ENCODE data around the gene ACTR1B.
"Not testable (repeated sequence)": the region's sequence is repeated elsewhere in the genome, so short reads cannot be mapped to it uniquely, and the experiment has no call there.

ACTR1B gene

DNA sequence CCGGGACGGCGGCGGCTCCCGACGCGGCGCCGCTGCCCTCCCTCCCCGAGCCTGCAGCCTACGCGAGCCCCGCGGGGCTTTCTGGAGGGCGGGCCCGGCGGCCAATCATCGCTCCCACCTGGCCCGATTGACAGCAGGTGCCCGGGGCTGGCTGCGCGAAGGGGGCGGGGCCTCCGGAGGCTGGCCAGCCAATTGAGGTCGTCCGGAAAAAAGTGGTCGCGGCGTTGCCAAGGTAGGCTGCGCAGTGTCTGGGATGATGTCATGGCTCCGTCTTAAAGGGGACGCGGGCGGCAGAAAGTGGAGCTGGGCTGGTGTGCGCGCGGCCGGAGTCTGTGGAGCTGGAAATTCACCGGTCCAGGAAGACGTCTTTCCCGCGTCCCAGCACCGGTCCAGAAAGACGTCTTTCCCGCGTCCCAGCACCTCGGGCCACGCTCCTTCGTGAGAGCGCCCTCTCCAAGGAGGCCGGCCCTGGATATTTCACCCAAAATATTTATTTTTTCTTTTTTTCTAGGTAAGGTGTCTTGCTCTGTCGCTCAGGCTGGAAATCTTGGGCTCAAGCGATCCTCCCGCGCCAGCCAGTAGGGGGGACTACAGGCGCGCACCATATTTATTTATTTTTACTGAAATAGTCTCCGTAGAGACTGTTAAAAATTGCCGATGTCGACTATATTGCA, at the start of gene ACTR1B:
TSS of gene ACTR1B (minus strand) at position 83 of the 674 bp plus-strand sequence. CDS start 154 bp downstream, outside the sequence.
- Histone ChIP-seq H3K27me3 (ENCODE audit: insufficient read depth, insufficient read length) (no peaks in the 10 kb centered on the region), H3K4me3 (ENCODE audit: insufficient read length, low read depth) (peak within 1 kb of the TSS; percentile 75), H3K9me3 (ENCODE audit: insufficient read depth, low read length) (no peaks in the 10 kb centered on the region), H3K4me1 (ENCODE audit: insufficient read depth, insufficient read length) (peaks cover 3% of the 10 kb centered on the region), H3K36me3 (ENCODE audit: insufficient read depth, insufficient read length, low read length) (peaks cover 36% of the 10 kb centered on the region), H3K9ac (ENCODE audit: insufficient read length, low read depth) (peak within 1 kb of the TSS; percentile 81)
- TF ChIP-seq ZNF274 (IDR thresholded peaks at IDR 0.05; ENCODE audit: low read depth, low read length) (no peak), YY1 (IDR thresholded peaks at IDR 0.05; ENCODE audit: insufficient read depth, insufficient read length) (no peak), SUZ12 (IDR thresholded peaks at IDR 0.05; ENCODE audit: extremely low read depth, insufficient read depth, insufficient read length) (no peak)
- DNase-seq (ENCODE audit: low read depth, low spot score): peak; percentile 99

DNA sequence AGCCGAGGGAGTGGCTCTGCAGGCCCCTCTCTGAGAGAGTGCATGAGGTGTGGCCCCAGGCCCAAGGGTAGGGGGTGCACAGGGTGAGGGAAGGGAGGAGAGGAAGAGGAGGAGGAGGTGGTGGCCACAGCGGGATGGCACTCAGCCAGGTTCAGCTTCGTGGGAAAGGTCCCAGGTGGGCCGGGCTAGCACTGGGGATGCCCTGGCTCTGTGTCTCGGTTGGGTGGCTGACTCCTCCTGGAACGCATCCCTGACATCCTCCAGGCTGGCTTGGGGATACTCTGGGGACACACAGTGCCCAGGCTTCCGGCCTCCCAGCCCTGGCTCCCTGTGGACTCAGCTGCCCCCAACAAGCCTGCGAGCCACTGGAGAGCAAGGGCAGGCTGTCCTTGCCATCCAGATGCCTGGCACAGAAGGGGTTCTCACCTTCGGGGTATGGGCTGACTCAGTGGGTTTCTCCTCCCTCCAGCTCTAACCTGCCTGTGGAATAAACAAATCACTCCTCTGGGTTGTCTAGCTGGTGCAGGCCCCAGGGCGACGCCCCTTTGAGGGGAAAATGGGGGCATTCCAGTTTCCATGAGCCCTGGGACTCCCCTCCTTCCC, 49.0 kb upstream of the ACTR1B start:
- no peaks in the 10 kb centered on the region for H3K9me3 ChIP-seq (ENCODE audit: insufficient read depth, low read length)
- no peak for DNase-seq (ENCODE audit: low read depth, low spot score)
- peak overlapping the region; percentile 37 for H3K9ac ChIP-seq (ENCODE audit: insufficient read length, low read depth)
- H3K4me1 ChIP-seq (ENCODE audit: insufficient read depth, insufficient read length): peaks cover 38% of the 10 kb centered on the region
- H3K4me3 ChIP-seq (ENCODE audit: insufficient read length, low read depth): no peak overlapping the region
- TF ChIP-seq SUZ12 (IDR thresholded peaks at IDR 0.05; ENCODE audit: extremely low read depth, insufficient read depth, insufficient read length): no peak
- TF ChIP-seq ZNF274 (IDR thresholded peaks at IDR 0.05; ENCODE audit: low read depth, low read length): no peak
- no peak for TF ChIP-seq YY1 (IDR thresholded peaks at IDR 0.05; ENCODE audit: insufficient read depth, insufficient read length)
- no peaks in the 10 kb centered on the region for H3K36me3 ChIP-seq (ENCODE audit: insufficient read depth, insufficient read length, low read length)
- H3K27me3 ChIP-seq (ENCODE audit: insufficient read depth, insufficient read length): no peaks in the 10 kb centered on the region

DNA sequence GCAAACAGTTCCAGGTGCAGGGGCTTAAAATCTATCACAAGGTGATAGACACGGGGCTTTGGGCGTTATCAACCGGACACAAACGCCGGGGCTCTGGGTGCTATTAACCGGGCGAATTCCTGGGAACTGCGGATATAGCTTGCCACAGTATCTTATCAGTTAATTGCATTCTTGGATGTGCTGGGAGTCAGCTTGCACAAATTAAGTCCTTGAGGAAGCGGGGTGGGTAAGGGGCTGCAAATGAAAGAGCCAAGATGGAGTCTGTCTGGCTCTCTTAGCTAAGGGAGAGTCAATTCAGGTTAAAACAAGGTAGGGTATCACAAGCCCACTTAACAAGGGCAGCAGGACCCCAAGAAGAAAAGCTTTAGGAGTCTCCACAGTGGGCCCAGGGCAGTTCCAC, 48.3 kb upstream of the ACTR1B start:
- H3K4me3 ChIP-seq (ENCODE audit: insufficient read length, low read depth); H3K36me3 ChIP-seq (ENCODE audit: insufficient read depth, insufficient read length, low read length); H3K9ac ChIP-seq (ENCODE audit: insufficient read length, low read depth); H3K27me3 ChIP-seq (ENCODE audit: insufficient read depth, insufficient read length); DNase-seq (ENCODE audit: low read depth, low spot score); H3K9me3 ChIP-seq (ENCODE audit: insufficient read depth, low read length): not testable (repeated sequence)
- peaks cover 38% of the 10 kb centered on the region for H3K4me1 ChIP-seq (ENCODE audit: insufficient read depth, insufficient read length)

DNA sequence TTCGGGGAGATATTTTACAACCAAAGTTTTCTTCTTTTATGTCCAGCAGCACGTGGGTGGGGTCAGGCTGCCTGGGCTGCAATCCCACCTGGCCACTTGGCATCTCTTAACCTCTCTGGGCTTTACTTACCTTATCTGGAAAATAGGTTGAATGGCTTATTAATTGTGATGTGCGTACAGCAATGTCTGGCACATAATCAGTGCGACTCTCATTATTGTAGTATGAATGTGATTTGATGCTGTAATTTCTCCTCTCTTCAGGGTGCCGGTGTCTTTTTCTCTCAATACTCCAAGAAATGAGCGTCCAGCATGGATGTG, 47.5 kb upstream of the ACTR1B start:
- no peak for DNase-seq (ENCODE audit: low read depth, low spot score)
- TF ChIP-seq YY1 (IDR thresholded peaks at IDR 0.05; ENCODE audit: insufficient read depth, insufficient read length) (no peak), SUZ12 (IDR thresholded peaks at IDR 0.05; ENCODE audit: extremely low read depth, insufficient read depth, insufficient read length) (no peak), ZNF274 (IDR thresholded peaks at IDR 0.05; ENCODE audit: low read depth, low read length) (no peak)
- Histone ChIP-seq H3K9me3 (ENCODE audit: insufficient read depth, low read length) (no peaks in the 10 kb centered on the region), H3K4me3 (ENCODE audit: insufficient read length, low read depth) (no peak overlapping the region), H3K27me3 (ENCODE audit: insufficient read depth, insufficient read length) (no peaks in the 10 kb centered on the region), H3K4me1 (ENCODE audit: insufficient read depth, insufficient read length) (peaks cover 33% of the 10 kb centered on the region), H3K36me3 (ENCODE audit: insufficient read depth, insufficient read length, low read length) (no peaks in the 10 kb centered on the region), H3K9ac (ENCODE audit: insufficient read length, low read depth) (no peak overlapping the region)

DNA sequence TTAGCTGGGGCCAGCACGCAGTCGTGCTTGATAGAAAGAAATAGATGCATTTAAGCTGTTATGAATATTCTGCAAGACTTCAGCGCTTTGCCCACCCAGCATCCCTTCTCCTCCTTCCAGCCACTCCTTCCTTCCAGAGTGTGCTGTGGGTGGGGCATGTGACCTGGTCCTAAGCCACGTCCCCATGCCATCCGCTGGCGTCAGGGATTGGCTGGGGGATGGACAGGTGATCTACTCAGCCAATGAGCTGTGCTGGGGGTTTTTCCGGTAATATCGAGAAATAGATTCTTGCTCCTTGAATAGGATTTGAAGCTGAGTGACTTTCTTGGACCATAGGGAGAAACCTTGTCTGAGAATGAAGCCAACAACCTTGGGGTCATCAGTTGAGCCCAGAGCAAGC, 44.8 kb upstream of the ACTR1B start:
- Histone ChIP-seq H3K36me3 (ENCODE audit: insufficient read depth, insufficient read length, low read length) (no peaks in the 10 kb centered on the region), H3K27me3 (ENCODE audit: insufficient read depth, insufficient read length) (no peaks in the 10 kb centered on the region), H3K4me1 (ENCODE audit: insufficient read depth, insufficient read length) (peaks cover 17% of the 10 kb centered on the region), H3K4me3 (ENCODE audit: insufficient read length, low read depth) (no peak overlapping the region), H3K9me3 (ENCODE audit: insufficient read depth, low read length) (no peaks in the 10 kb centered on the region), H3K9ac (ENCODE audit: insufficient read length, low read depth) (no peak overlapping the region)
- no peak for DNase-seq (ENCODE audit: low read depth, low spot score)
- no peak for TF ChIP-seq YY1 (IDR thresholded peaks at IDR 0.05; ENCODE audit: insufficient read depth, insufficient read length)
- TF ChIP-seq SUZ12 (IDR thresholded peaks at IDR 0.05; ENCODE audit: extremely low read depth, insufficient read depth, insufficient read length): no peak
- TF ChIP-seq ZNF274 (IDR thresholded peaks at IDR 0.05; ENCODE audit: low read depth, low read length): no peak

DNA sequence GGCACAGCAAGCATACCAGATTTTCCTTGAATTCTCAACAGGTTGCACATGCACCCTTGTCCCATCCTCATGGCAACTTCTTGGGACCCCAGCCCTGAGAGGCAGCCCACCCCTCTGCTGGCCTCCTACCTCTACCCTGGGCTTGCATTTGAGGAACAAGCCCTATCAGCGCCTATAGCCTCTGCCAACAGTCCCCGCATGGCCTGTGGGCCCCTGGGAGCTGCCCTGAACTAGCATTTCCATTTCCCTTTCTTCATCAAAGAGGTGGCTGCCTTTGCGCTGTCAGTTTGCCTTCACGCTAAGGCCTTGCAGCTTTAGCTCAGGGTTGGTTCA, 44.2 kb upstream of the ACTR1B start:
- H3K27me3 ChIP-seq (ENCODE audit: insufficient read depth, insufficient read length): no peaks in the 10 kb centered on the region

DNA sequence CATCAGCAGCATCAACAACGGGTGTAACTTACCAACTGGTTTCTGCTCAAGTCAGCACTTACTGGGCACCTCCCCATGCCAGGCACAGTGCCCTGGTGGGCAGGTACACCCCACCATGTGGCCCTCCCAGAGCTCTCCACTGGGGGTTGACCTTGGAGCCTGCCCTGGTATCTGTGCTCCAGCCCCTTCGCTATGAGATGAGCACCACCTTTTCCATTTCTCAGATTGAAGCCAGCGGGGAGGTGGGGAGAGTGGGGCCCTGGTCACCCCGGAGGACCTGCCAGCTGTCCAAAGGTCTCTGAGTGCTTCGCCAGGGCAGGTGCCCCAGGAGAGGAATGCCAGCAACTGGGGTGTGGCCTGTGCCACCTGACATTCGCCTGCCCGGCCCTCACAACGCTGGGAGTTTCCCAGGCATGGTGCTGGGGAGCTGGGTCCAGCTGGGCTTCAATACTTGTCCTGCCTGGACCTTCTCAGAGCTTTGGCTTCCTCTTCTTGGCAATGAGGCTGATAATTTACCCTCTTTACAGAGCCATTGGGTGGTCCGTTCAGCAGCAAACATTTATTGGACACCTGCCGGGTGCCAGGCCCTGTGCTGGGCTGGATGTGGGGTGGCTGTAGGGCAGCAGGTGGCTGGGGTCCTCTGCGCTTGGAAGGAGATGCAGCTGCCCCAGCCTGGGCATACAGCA, 43.7 kb upstream of the ACTR1B start:
- DNase-seq (ENCODE audit: low read depth, low spot score): no peak
- peaks cover 6% of the 10 kb centered on the region for H3K4me1 ChIP-seq (ENCODE audit: insufficient read depth, insufficient read length)
- H3K27me3 ChIP-seq (ENCODE audit: insufficient read depth, insufficient read length): no peaks in the 10 kb centered on the region
- H3K4me3 ChIP-seq (ENCODE audit: insufficient read length, low read depth): no peak overlapping the region
- no peaks in the 10 kb centered on the region for H3K36me3 ChIP-seq (ENCODE audit: insufficient read depth, insufficient read length, low read length)
- no peak overlapping the region for H3K9ac ChIP-seq (ENCODE audit: insufficient read length, low read depth)
- TF ChIP-seq ZNF274 (IDR thresholded peaks at IDR 0.05; ENCODE audit: low read depth, low read length) (no peak), SUZ12 (IDR thresholded peaks at IDR 0.05; ENCODE audit: extremely low read depth, insufficient read depth, insufficient read length) (no peak), YY1 (IDR thresholded peaks at IDR 0.05; ENCODE audit: insufficient read depth, insufficient read length) (no peak)
- H3K9me3 ChIP-seq (ENCODE audit: insufficient read depth, low read length): no peaks in the 10 kb centered on the region

More for the DNA sequence above, 44.2 kb upstream of the ACTR1B start:
- peaks cover 11% of the 10 kb centered on the region for H3K4me1 ChIP-seq (ENCODE audit: insufficient read depth, insufficient read length)
- no peaks in the 10 kb centered on the region for H3K36me3 ChIP-seq (ENCODE audit: insufficient read depth, insufficient read length, low read length)
- no peaks in the 10 kb centered on the region for H3K9me3 ChIP-seq (ENCODE audit: insufficient read depth, low read length)
- no peak for TF ChIP-seq ZNF274 (IDR thresholded peaks at IDR 0.05; ENCODE audit: low read depth, low read length)
- TF ChIP-seq YY1 (IDR thresholded peaks at IDR 0.05; ENCODE audit: insufficient read depth, insufficient read length): no peak
- no peak for TF ChIP-seq SUZ12 (IDR thresholded peaks at IDR 0.05; ENCODE audit: extremely low read depth, insufficient read depth, insufficient read length)
- no peak overlapping the region for H3K9ac ChIP-seq (ENCODE audit: insufficient read length, low read depth)
- DNase-seq (ENCODE audit: low read depth, low spot score): no peak
- no peak overlapping the region for H3K4me3 ChIP-seq (ENCODE audit: insufficient read length, low read depth)

Measured in NT2/D1 (cell line).